CD14-positive monocyte (primary cell): ENCODE results near the gene GSTA5. TPM values are rescaled to one million over a fixed set of nuclear protein-coding genes. Genes with fewer than 3 reads are reported as not detected.
A peak's percentile ranks its signal among the peaks of the same experiment; 100 is the strongest.

Experiments
- DNase-seq, 3 donors: peaks; one replicate each; pipeline ENCODE4 v3.0.0-alpha.2; 2011 to 2022
- H2AFZ ChIP-seq: 2 replicates; pipeline ENCODE4 v1.6.0; 2012; ENCODE audit warnings: mild to moderate bottlenecking, low read depth, low read length, inconsistent platforms; ENCODE audit not compliant: insufficient read depth, poor library complexity, severe bottlenecking
- H3K27ac ChIP-seq, 2 donors: 1 replicate in 1 of 2; 2 replicates in 1 of 2; pipeline ENCODE4 v1.5.1; 2012 to 2013; ENCODE audit warnings: low read length in 2 of 2, control low read depth in 1 of 2, inconsistent platforms in 1 of 2, low read depth in 1 of 2, mild to moderate bottlenecking in 1 of 2
- H3K27me3 ChIP-seq, 2 donors: one replicate each; pipeline versions ENCODE4 v1.6.0 to v1.6.1; 2011 to 2013; ENCODE audit warnings: low read length in 2 of 2; ENCODE audit not compliant: control insufficient read depth in 2 of 2, insufficient read depth in 2 of 2
- H3K36me3 ChIP-seq, 2 donors: replicated peaks in 1 of 2; 1 replicate in 1 of 2; 2 replicates in 1 of 2; pipeline versions ENCODE4 v1.5.1 to v1.6.1; 2012 to 2013; ENCODE audit warnings: low read length in 2 of 2, control low read depth in 1 of 2, inconsistent platforms in 1 of 2, mild to moderate bottlenecking in 1 of 2; ENCODE audit not compliant: insufficient read depth in 2 of 2, control insufficient read depth in 1 of 2
- H3K4me1 ChIP-seq, 2 donors: 1 replicate in 1 of 2; 2 replicates in 1 of 2; pipeline versions ENCODE4 v1.5.1 to v1.6.1; 2012 to 2013; ENCODE audit warnings: low read length in 2 of 2, control low read depth in 1 of 2, inconsistent platforms in 1 of 2, mild to moderate bottlenecking in 1 of 2, moderate library complexity in 1 of 2; ENCODE audit not compliant: insufficient read depth in 2 of 2, control insufficient read depth in 1 of 2
- H3K4me2 ChIP-seq: replicated peaks from 2 replicates; pipeline ENCODE3; 2012; ENCODE audit warnings: low read length, moderate library complexity, mild to moderate bottlenecking; ENCODE audit not compliant: poor library complexity, severe bottlenecking; ENCODE audit errors: extremely low read depth
- H3K4me3 ChIP-seq, 3 experiments: fragments of 200-600 bp in 1 of 3; sonication (generic) in 1 of 3; replicated peaks in 1 of 3; 1 replicate in 2 of 3; 2 replicates in 1 of 3; pipeline ENCODE4 v1.5.1; 2011 to 2013; ENCODE audit warnings: low read length in 3 of 3, mild to moderate bottlenecking in 3 of 3, control low read depth in 2 of 3, low read depth in 2 of 3, inconsistent platforms in 1 of 3, moderate library complexity in 1 of 3
- H3K79me2 ChIP-seq: 2 replicates; pipeline ENCODE4 v1.6.0; 2012; ENCODE audit warnings: mild to moderate bottlenecking, control low read depth, inconsistent platforms, low read length, moderate library complexity; ENCODE audit not compliant: insufficient read depth
- H3K9ac ChIP-seq: 2 replicates; pipeline ENCODE4 v1.6.0; 2017; ENCODE audit warnings: low read length, mild to moderate bottlenecking; ENCODE audit not compliant: insufficient read depth, poor library complexity, severe bottlenecking
- H3K9me3 ChIP-seq, 2 donors: replicated peaks in 1 of 2; 1 replicate in 1 of 2; 2 replicates in 1 of 2; pipeline versions ENCODE4 v1.5.1 to v1.6.1; 2012 to 2013; ENCODE audit warnings: low read length in 2 of 2, control low read depth in 1 of 2; ENCODE audit not compliant: control insufficient read depth in 1 of 2, insufficient read depth in 1 of 2
- H4K20me1 ChIP-seq: 2 replicates; pipeline ENCODE4 v1.6.0; 2012; ENCODE audit warnings: mild to moderate bottlenecking, low read length, control low read depth, moderate library complexity; ENCODE audit not compliant: insufficient read depth
- H3K27ac Mint-ChIP-seq, 7 donors: one replicate each; pipeline ENCODE4 v1.8.0; 2020; ENCODE audit warnings: mild to moderate bottlenecking in 7 of 7, mixed read lengths in 7 of 7, moderate library complexity in 6 of 7, inconsistent platforms in 2 of 7
- H3K27me3 Mint-ChIP-seq, 3 donors: one replicate each; pipeline ENCODE4 v1.8.0; 2021 to 2022; ENCODE audit warnings: low read depth in 3 of 3, mild to moderate bottlenecking in 3 of 3, mixed read lengths in 3 of 3, moderate library complexity in 3 of 3, inconsistent platforms in 1 of 3
- H3K36me3 Mint-ChIP-seq, 2 donors: one replicate each; pipeline ENCODE4 v1.8.0; 2020; ENCODE audit warnings: mixed read lengths in 2 of 2, inconsistent platforms in 1 of 2, mild to moderate bottlenecking in 1 of 2
- H3K4me1 Mint-ChIP-seq: one replicate; pipeline ENCODE4 v1.8.0; 2020; ENCODE audit warnings: mild to moderate bottlenecking, mixed read lengths
- H3K4me3 Mint-ChIP-seq, 2 donors: one replicate each; pipeline ENCODE4 v1.8.0; 2020; ENCODE audit warnings: mild to moderate bottlenecking in 2 of 2, mixed read lengths in 2 of 2, moderate library complexity in 1 of 2
- H3K9me3 Mint-ChIP-seq, 7 donors: one replicate each; pipeline ENCODE4 v1.8.0; 2020 to 2022; ENCODE audit warnings: mixed read lengths in 7 of 7, mild to moderate bottlenecking in 6 of 7, moderate library complexity in 6 of 7, inconsistent platforms in 2 of 7
- CTCF ChIP-seq: fragments of 200-600 bp; IDR thresholded peaks from one replicate; pipeline ENCODE4 v1.8.0; 2022; ENCODE audit warnings: antibody characterized with exemption, mild to moderate bottlenecking
- WGBS: methylation state at CpG from one replicate; pipeline ENCODE4 v1.1.5; 2013; ENCODE audit warnings: missing lambda C conversion rate; ENCODE audit not compliant: insufficient coverage; 5-methylcytosine and 5-hydroxymethylcytosine counted together
- intact Hi-C, 2 donors: fragments of 100-400 bp; cut with micrococcal nuclease; formaldehyde crosslinking; loops; one replicate each; pipeline versions ENCODE4 v1.15.0 to v1.15.1; 2023
- polyA plus RNA-seq, 3 donors: library from polyadenylated mRNA; depleted of rRNA in 1 of 3; unstranded in 2 of 3; stranded (reverse) in 1 of 3; fragments of 300-500 nt in 2 of 3; fragments of >200 nt in 1 of 3; fragmentation: Illumina TruSeq in 2 of 3; gene quantifications; 1 replicate in 2 of 3; 2 replicates in 1 of 3; pipeline ENCODE4 v1.2.3, GENCODE V29; 2012 to 2021

Gene GSTA5
- polyA plus RNA-seq, 3 donors = not detected

GRCh38 chr6:52843605-52844004, 3.0 kb upstream of the GSTA5 start:
- Histone ChIP-seq H3K4me2 (no peak overlapping the region), H3K4me3 (no peak overlapping the region), H2AFZ (no peak overlapping the region), H3K27ac (no peak overlapping the region), H4K20me1 (no peaks in the 10 kb centered on the region), H3K9ac (no peak overlapping the region), H3K4me1 (no peaks in the 10 kb centered on the region), H3K36me3 (no peaks in the 10 kb centered on the region), H3K9me3 (peaks cover 9 to 10% of the 10 kb centered on the region in 2 donors), H3K79me2 (no peaks in the 10 kb centered on the region), H3K27me3 (peaks cover 0 to 2% of the 10 kb centered on the region in 2 donors)
- DNase-seq = no peak
- H3K36me3 Mint-ChIP-seq = no peaks in the 10 kb centered on the region
- no peak for TF ChIP-seq CTCF
- no peak overlapping the region for H3K4me3 Mint-ChIP-seq
- H3K4me1 Mint-ChIP-seq = no peaks in the 10 kb centered on the region
- WGBS = 100% methylated on average over 1 of the region's 4 CpGs
- H3K9me3 Mint-ChIP-seq = peaks cover 4 to 20% (median 10%) of the 10 kb centered on the region in 7 donors
- peaks cover 0 to 4% (median 3%) of the 10 kb centered on the region in 3 donors for H3K27me3 Mint-ChIP-seq
- intact Hi-C loops = no loop called here
- no peak overlapping the region for H3K27ac Mint-ChIP-seq

GRCh38 chr6:52839124-52840055, 1.2 kb downstream of the GSTA5 start:
- Histone ChIP-seq H3K4me3 (no peak overlapping the region), H3K27ac (no peak overlapping the region), H3K79me2 (no peaks in the 10 kb centered on the region), H3K36me3 (no peaks in the 10 kb centered on the region), H2AFZ (no peak overlapping the region), H3K9ac (no peak overlapping the region), H3K27me3 (peaks cover 0 to 2% of the 10 kb centered on the region in 2 donors), H3K9me3 (no peaks in the 10 kb centered on the region), H3K4me1 (no peaks in the 10 kb centered on the region), H4K20me1 (no peaks in the 10 kb centered on the region), H3K4me2 (no peak overlapping the region)
- H3K36me3 Mint-ChIP-seq = no peaks in the 10 kb centered on the region
- DNase-seq = peak; percentile 12 to 46 (median 32)
- peaks cover 1 to 8% (median 4%) of the 10 kb centered on the region in 3 donors for H3K27me3 Mint-ChIP-seq
- peak; percentile 78 for TF ChIP-seq CTCF
- peak overlapping the region in 1 of 7 donors; percentile 46 for H3K27ac Mint-ChIP-seq
- no peaks in the 10 kb centered on the region for H3K4me1 Mint-ChIP-seq
- no peak overlapping the region for H3K4me3 Mint-ChIP-seq
- 72% methylated on average over 5 of the region's 20 CpGs for WGBS
- H3K9me3 Mint-ChIP-seq = peaks cover 0 to 9% (median 1%) of the 10 kb centered on the region in 7 donors
- intact Hi-C loops = no loop called here
